Esophagus muscularis mucosa (tissue), 4 donors: ENCODE data around the gene COL2A1. TPM values are rescaled to one million over a fixed set of nuclear protein-coding genes. Genes with fewer than 3 reads are reported as not detected.

Experiments
- DNase-seq: peaks from one replicate; pipeline ENCODE4 v3.0.0-alpha.2; 2017; ENCODE audit errors: extremely low spot score
- H3K27ac ChIP-seq, 4 donors: fragments of 200-600 bp; sonication (generic); replicated peaks in 1 of 4; 1 replicate in 3 of 4; 2 replicates in 1 of 4; pipeline ENCODE4 v1.5.1; 2016 to 2019; ENCODE audit warnings: mild to moderate bottlenecking in 1 of 4
- H3K27me3 ChIP-seq, 4 donors: fragments of 200-600 bp; sonication (generic); one replicate each; pipeline versions ENCODE4 v1.5.1 to v1.6.0; 2016 to 2019
- H3K36me3 ChIP-seq, 4 donors: fragments of 200-600 bp; sonication (generic); one replicate each; pipeline ENCODE4 v1.5.1; 2016 to 2019
- H3K4me1 ChIP-seq, 4 donors: fragments of 200-600 bp; sonication (generic); one replicate each; pipeline ENCODE4 v1.5.1; 2016 to 2019
- H3K4me3 ChIP-seq, 4 donors: fragments of 200-600 bp; sonication (generic); 1 replicate in 2 of 4; 2 replicates in 2 of 4; pipeline ENCODE4 v1.5.1; 2016 to 2019; ENCODE audit warnings: mild to moderate bottlenecking in 4 of 4, moderate library complexity in 1 of 4
- H3K9me3 ChIP-seq, 4 donors: fragments of 200-600 bp; sonication (generic); 1 replicate in 3 of 4; 2 replicates in 1 of 4; pipeline ENCODE4 v1.5.1; 2016 to 2019
- EP300 ChIP-seq: sonication (generic); formaldehyde crosslinking; IDR thresholded peaks from one replicate; pipeline ENCODE4 v1.6.1; 2017; ENCODE audit warnings: antibody characterized with exemption
- POLR2A ChIP-seq: fragments of 450-650 bp; IDR thresholded peaks from one replicate; pipeline ENCODE4 v1.6.1; 2017; ENCODE audit warnings: antibody characterized with exemption, moderate library complexity, mild to moderate bottlenecking, low read depth
- POLR2AphosphoS5 ChIP-seq, 2 donors: sonication (generic); formaldehyde crosslinking; IDR thresholded peaks; one replicate each; pipeline ENCODE4 v1.6.1; 2017; ENCODE audit warnings: antibody characterized with exemption in 2 of 2
- WGBS: methylation state at CpG from one replicate; pipeline ENCODE4 v1.1.5; 2018; 5-methylcytosine and 5-hydroxymethylcytosine counted together
- intact Hi-C: fragments of 100-400 bp; cut with DNase I; formaldehyde crosslinking; loops from one replicate; pipeline ENCODE4 v1.15.1; 2023
- total RNA-seq, 4 donors: library from RNA; depleted of rRNA; stranded (reverse); fragments of >200 nt; gene quantifications; one replicate each; pipeline versions ENCODE4 v1.1.0 to v1.2.1, GENCODE V29; 2016
- TF ChIP-seq, protein P1 (sequence below), 3 experiments: fragments of 200-600 bp in 2 of 3; fragments of 450-650 bp in 1 of 3; sonication (generic) in 2 of 3; IDR thresholded peaks; one replicate each; pipeline ENCODE4 v1.5.1; 2017 to 2019; ENCODE audit warnings: antibody characterized with exemption in 3 of 3, mild to moderate bottlenecking in 2 of 3, moderate library complexity in 1 of 3

The COL2A1 gene
- total RNA-seq, 4 donors from 2014 or later = not detected

GRCh38 chr12:47938594-47938993 is 65.7 kb downstream of the COL2A1 start:
- peaks cover 0 to 31% (median 9%) of the 10 kb centered on the region in 4 donors for H3K27me3 ChIP-seq
- no peak for DNase-seq
- H3K4me1 ChIP-seq = peaks cover 4 to 11% (median 7%) of the 10 kb centered on the region in 4 donors
- 100% methylated on average over 4 of the region's 4 CpGs for WGBS
- no peak overlapping the region for H3K4me3 ChIP-seq
- no peak overlapping the region for H3K27ac ChIP-seq
- H3K36me3 ChIP-seq = no peaks in the 10 kb centered on the region
- TF ChIP-seq EP300 (no peak), POLR2AphosphoS5 (IDR thresholded peaks at IDR 0.05) (no peak), POLR2A (no peak)
- TF ChIP-seq, protein P1, sequence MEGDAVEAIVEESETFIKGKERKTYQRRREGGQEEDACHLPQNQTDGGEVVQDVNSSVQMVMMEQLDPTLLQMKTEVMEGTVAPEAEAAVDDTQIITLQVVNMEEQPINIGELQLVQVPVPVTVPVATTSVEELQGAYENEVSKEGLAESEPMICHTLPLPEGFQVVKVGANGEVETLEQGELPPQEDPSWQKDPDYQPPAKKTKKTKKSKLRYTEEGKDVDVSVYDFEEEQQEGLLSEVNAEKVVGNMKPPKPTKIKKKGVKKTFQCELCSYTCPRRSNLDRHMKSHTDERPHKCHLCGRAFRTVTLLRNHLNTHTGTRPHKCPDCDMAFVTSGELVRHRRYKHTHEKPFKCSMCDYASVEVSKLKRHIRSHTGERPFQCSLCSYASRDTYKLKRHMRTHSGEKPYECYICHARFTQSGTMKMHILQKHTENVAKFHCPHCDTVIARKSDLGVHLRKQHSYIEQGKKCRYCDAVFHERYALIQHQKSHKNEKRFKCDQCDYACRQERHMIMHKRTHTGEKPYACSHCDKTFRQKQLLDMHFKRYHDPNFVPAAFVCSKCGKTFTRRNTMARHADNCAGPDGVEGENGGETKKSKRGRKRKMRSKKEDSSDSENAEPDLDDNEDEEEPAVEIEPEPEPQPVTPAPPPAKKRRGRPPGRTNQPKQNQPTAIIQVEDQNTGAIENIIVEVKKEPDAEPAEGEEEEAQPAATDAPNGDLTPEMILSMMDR (IDR thresholded peaks at IDR 0.05) = no peak
- H3K9me3 ChIP-seq = no peaks in the 10 kb centered on the region
- intact Hi-C loops = no loop called here

DNA sequence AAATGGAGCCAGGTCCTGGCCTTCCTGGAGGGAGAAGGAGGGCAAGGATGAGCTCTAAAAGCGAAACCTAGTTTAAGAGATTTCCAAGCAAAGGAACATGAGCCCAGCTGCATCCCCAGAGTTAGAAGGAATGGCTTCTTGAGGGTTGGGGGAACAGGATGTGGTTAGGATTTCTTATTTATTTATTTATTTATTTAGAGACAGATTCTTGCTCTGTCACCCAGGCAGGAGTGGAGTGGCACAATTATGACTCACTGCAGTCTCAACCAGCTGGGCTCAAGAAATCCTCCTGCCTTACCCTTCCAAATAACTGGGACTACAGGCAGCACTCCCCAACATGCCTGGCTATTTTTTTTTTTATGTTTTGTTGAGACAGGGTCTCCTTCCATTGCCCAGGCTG is 66.2 kb downstream of the COL2A1 start:
- no peak for DNase-seq
- WGBS = 95% methylated on average over 1 of the region's 1 CpG
- Histone ChIP-seq H3K27me3 (peaks cover 0 to 26% (median 8%) of the 10 kb centered on the region in 4 donors), H3K4me1 (peaks cover 4 to 11% (median 7%) of the 10 kb centered on the region in 4 donors), H3K4me3 (no peak overlapping the region), H3K36me3 (no peaks in the 10 kb centered on the region), H3K27ac (no peak overlapping the region), H3K9me3 (no peaks in the 10 kb centered on the region)
- TF ChIP-seq, protein P1 (IDR thresholded peaks at IDR 0.05) = no peak
- TF ChIP-seq EP300 = no peak
- TF ChIP-seq POLR2AphosphoS5 (IDR thresholded peaks at IDR 0.05) = no peak
- TF ChIP-seq POLR2A = no peak
- intact Hi-C loops = no loop called here

- 26% methylated on average over 9 of the region's 9 CpGs for WGBS
- no peak for DNase-seq
- peaks cover 0 to 7% (median 5%) of the 10 kb centered on the region in 4 donors for H3K4me1 ChIP-seq
- no peaks in the 10 kb centered on the region for H3K27me3 ChIP-seq
- H3K27ac ChIP-seq = no peak overlapping the region
- H3K36me3 ChIP-seq = no peaks in the 10 kb centered on the region
- TF ChIP-seq, protein P1 (IDR thresholded peaks at IDR 0.05) = no peak
- TF ChIP-seq POLR2A (no peak), POLR2AphosphoS5 (IDR thresholded peaks at IDR 0.05) (no peak), EP300 (no peak)
- intact Hi-C loops = no loop called here
- no peaks in the 10 kb centered on the region for H3K9me3 ChIP-seq
- H3K4me3 ChIP-seq = no peak overlapping the region
Measured at GRCh38 chr12:47935184-47935583, 69.1 kb downstream of the COL2A1 start.

DNA sequence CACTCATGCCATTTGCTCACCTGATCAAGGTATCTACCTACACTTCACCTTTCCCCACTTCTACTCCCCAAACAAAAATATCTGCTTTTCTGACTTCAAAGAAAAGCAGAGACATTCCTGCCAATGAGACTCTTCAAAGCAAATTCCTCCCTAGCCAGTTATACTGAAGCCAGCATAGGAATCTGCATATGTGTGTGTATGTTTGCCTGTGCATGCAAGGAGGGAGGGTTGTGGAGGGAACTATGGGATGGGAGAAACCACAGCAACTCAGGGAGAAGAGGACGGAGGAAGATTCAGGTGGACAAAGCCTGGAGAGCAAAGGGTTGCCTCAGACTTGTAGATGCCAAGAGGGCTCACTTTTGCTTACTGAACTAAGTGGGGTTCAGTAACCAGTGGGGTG is 73.1 kb downstream of the COL2A1 start:
- DNase-seq = no peak
- no peaks in the 10 kb centered on the region for H3K27me3 ChIP-seq
- intact Hi-C loops = no loop called here
- no peak overlapping the region for H3K4me3 ChIP-seq
- H3K4me1 ChIP-seq = peaks cover 0 to 7% (median 5%) of the 10 kb centered on the region in 4 donors
- no peaks in the 10 kb centered on the region for H3K36me3 ChIP-seq
- 90% methylated on average over 1 of the region's 1 CpG for WGBS
- H3K27ac ChIP-seq = no peak overlapping the region
- no peaks in the 10 kb centered on the region for H3K9me3 ChIP-seq
- TF ChIP-seq, protein P1 (IDR thresholded peaks at IDR 0.05) = no peak
- no peak for TF ChIP-seq EP300
- no peak for TF ChIP-seq POLR2AphosphoS5 (IDR thresholded peaks at IDR 0.05)
- TF ChIP-seq POLR2A = no peak

DNA sequence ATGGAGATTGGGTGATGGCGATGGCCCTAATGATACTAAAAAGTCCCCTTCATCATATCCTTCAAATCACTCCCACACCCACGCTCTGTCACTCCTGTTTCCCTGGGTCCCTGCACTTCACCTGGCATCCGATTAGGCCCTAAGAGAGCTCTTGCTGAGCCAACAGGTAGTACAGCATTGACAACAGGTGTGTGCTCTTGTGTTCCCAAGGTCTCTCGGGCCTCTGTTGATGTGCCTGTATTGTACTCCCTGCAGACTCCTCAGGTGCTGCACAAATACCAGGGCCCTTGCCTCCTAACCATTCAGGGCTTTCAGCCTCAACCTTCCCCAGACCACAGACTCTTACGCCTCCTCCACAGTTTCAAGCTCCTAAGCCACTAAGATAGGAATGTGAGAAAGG is 73.6 kb downstream of the COL2A1 start:
- no peak for DNase-seq
- no peaks in the 10 kb centered on the region for H3K9me3 ChIP-seq
- 93% methylated on average over 5 of the region's 5 CpGs for WGBS

More for the DNA sequence above, 73.6 kb downstream of the COL2A1 start:
- no peak overlapping the region for H3K4me3 ChIP-seq
- H3K4me1 ChIP-seq = peaks cover 0 to 7% (median 5%) of the 10 kb centered on the region in 4 donors
- H3K27me3 ChIP-seq = no peaks in the 10 kb centered on the region
- no peaks in the 10 kb centered on the region for H3K36me3 ChIP-seq
- H3K27ac ChIP-seq = no peak overlapping the region
- TF ChIP-seq POLR2A = no peak
- no peak for TF ChIP-seq EP300
- TF ChIP-seq, protein P1 (IDR thresholded peaks at IDR 0.05) = no peak
- no peak for TF ChIP-seq POLR2AphosphoS5 (IDR thresholded peaks at IDR 0.05)
- intact Hi-C loops = no loop called here
